Fibroblast of lung (primary cell): ENCODE measurements around the gene GRAMD1A.

ENCODE experiments used
- CTCF ChIP-seq, 2 donors: IDR thresholded peaks in 1 of 2; conservative IDR thresholded peaks in 1 of 2; 1 replicate in 1 of 2; 2 replicates in 1 of 2; pipeline ENCODE4 v1.5.1; 2011 to 2012; ENCODE audit warnings: low read length in 2 of 2, control low read depth in 1 of 2, inconsistent platforms in 1 of 2, low read depth in 1 of 2, mild to moderate bottlenecking in 1 of 2
- EZH2 ChIP-seq: IDR thresholded peaks from 2 replicates; pipeline ENCODE4 v1.5.1; 2012; ENCODE audit warnings: low read length, control low read depth, mild to moderate bottlenecking; ENCODE audit errors: missing control alignments

GRCh38 chr19:35018379-35018778, 18.3 kb downstream of the GRAMD1A start:
- TF ChIP-seq EZH2 (no peak), CTCF (conservative IDR thresholded peaks at IDR 0.05 in 1 of 2, IDR thresholded peaks at IDR 0.05 in 1 of 2; ENCODE audit: low read depth in 1 of 2, low read length in 2 of 2) (no peak)
